Effector memory CD4-positive, alpha-beta T cell (primary cell): Measurements from ENCODE around the gene PPP1R26.
"Not testable (repeated sequence)": the region's sequence is repeated elsewhere in the genome, so short reads cannot be mapped to it uniquely, and the experiment has no call there.

ENCODE experiments used
- DNase-seq, 3 donors: peaks; one replicate each; pipeline ENCODE4 v3.0.0-alpha.2; 2020
- H3K27ac ChIP-seq: 2 replicates; pipeline ENCODE4 v1.7.0; 2013; ENCODE audit warnings: mild to moderate bottlenecking, low read length, moderate library complexity; ENCODE audit not compliant: insufficient read depth, poor library complexity, severe bottlenecking
- H3K27me3 ChIP-seq: replicated peaks from 2 replicates; pipeline ENCODE4 v1.7.0; 2013; ENCODE audit warnings: mild to moderate bottlenecking, low read length; ENCODE audit not compliant: insufficient read depth, control insufficient read depth, poor library complexity, severe bottlenecking
- H3K36me3 ChIP-seq: 2 replicates; pipeline ENCODE4 v1.7.0; 2013; ENCODE audit warnings: mild to moderate bottlenecking, low read length, moderate library complexity; ENCODE audit not compliant: control insufficient read depth, insufficient read depth
- H3K4me1 ChIP-seq: 2 replicates; pipeline ENCODE4 v1.7.0; 2013; ENCODE audit warnings: low read length, mild to moderate bottlenecking; ENCODE audit not compliant: control insufficient read depth, insufficient read depth, poor library complexity, severe bottlenecking
- H3K4me3 ChIP-seq: 2 replicates; pipeline ENCODE4 v1.7.0; 2013; ENCODE audit warnings: low read length, low read depth, mild to moderate bottlenecking; ENCODE audit not compliant: insufficient read depth, poor library complexity, severe bottlenecking
- H3K9me3 ChIP-seq: 2 replicates; pipeline ENCODE4 v1.7.0; 2013; ENCODE audit warnings: mild to moderate bottlenecking, low read length, moderate library complexity; ENCODE audit not compliant: control insufficient read depth
- total RNA-seq, 3 donors: gene quantifications; one replicate each; lab custom pipeline; 2026; lab: John Stamatoyannopoulos, UW

The PPP1R26 gene
- 1.9 to 7.7 (median 2.8) reads per million in 3 donors for total RNA-seq

- Histone ChIP-seq H3K27me3 (peaks cover 4% of the 10 kb centered on the region), H3K9me3 (no peaks in the 10 kb centered on the region), H3K4me1 (peaks cover 11% of the 10 kb centered on the region), H3K27ac (no peak within 1 kb of the TSS), H3K4me3 (peak within 1 kb of the TSS; percentile 66), H3K36me3 (no peaks in the 10 kb centered on the region)
- no peak for DNase-seq
Measured at GRCh38 chr9:135479469-135480052, at the start of gene PPP1R26. TSS of gene PPP1R26 (plus strand) at chr9:135479782. CDS start at chr9:135484511, 4,729 bp downstream.

- Histone ChIP-seq H3K36me3 (no peaks in the 10 kb centered on the region), H3K4me3 (no peak overlapping the region), H3K4me1 (no peaks in the 10 kb centered on the region), H3K27me3 (no peaks in the 10 kb centered on the region), H3K27ac (no peak overlapping the region), H3K9me3 (no peaks in the 10 kb centered on the region)
- DNase-seq: no peak
Measured at GRCh38 chr9:135437259-135437658, 42.3 kb upstream of the PPP1R26 start.

GRCh38 chr9:135437696-135438095, 41.9 kb upstream of the PPP1R26 start:
- not testable (repeated sequence) for H3K36me3 ChIP-seq, H3K27me3 ChIP-seq, H3K4me3 ChIP-seq, H3K4me1 ChIP-seq, H3K27ac ChIP-seq, DNase-seq, H3K9me3 ChIP-seq

GRCh38 chr9:135438581-135439232, 40.9 kb upstream of the PPP1R26 start:
- H3K36me3 ChIP-seq, H3K4me3 ChIP-seq, H3K27ac ChIP-seq, DNase-seq, H3K4me1 ChIP-seq, H3K27me3 ChIP-seq, H3K9me3 ChIP-seq: not testable (repeated sequence)

- not testable (repeated sequence) for H3K9me3 ChIP-seq, H3K4me1 ChIP-seq, H3K27me3 ChIP-seq, H3K36me3 ChIP-seq, DNase-seq, H3K27ac ChIP-seq, H3K4me3 ChIP-seq
Measured at GRCh38 chr9:135439514-135439913, 40.1 kb upstream of the PPP1R26 start.

GRCh38 chr9:135439916-135440315, 39.7 kb upstream of the PPP1R26 start:
- H3K9me3 ChIP-seq: no peaks in the 10 kb centered on the region

GRCh38 chr9:135440620-135441019, 39.0 kb upstream of the PPP1R26 start:
- no peak for DNase-seq
- Histone ChIP-seq H3K27me3 (no peaks in the 10 kb centered on the region), H3K4me1 (no peaks in the 10 kb centered on the region), H3K4me3 (no peak overlapping the region), H3K27ac (no peak overlapping the region), H3K9me3 (no peaks in the 10 kb centered on the region), H3K36me3 (no peaks in the 10 kb centered on the region)

More at GRCh38 chr9:135439916-135440315, 39.7 kb upstream of the PPP1R26 start:
- no peaks in the 10 kb centered on the region for H3K4me1 ChIP-seq
- DNase-seq: no peak
- no peak overlapping the region for H3K27ac ChIP-seq
- H3K27me3 ChIP-seq: no peaks in the 10 kb centered on the region
- H3K4me3 ChIP-seq: no peak overlapping the region
- H3K36me3 ChIP-seq: no peaks in the 10 kb centered on the region

GRCh38 chr9:135441105-135442071, 38.2 kb upstream of the PPP1R26 start:
- not testable (repeated sequence) for H3K36me3 ChIP-seq, H3K27me3 ChIP-seq, H3K4me3 ChIP-seq, H3K27ac ChIP-seq, H3K9me3 ChIP-seq, DNase-seq, H3K4me1 ChIP-seq

- Histone ChIP-seq H3K4me3 (no peak overlapping the region), H3K4me1 (peaks cover 2% of the 10 kb centered on the region), H3K27ac (no peak overlapping the region), H3K27me3 (no peaks in the 10 kb centered on the region), H3K36me3 (no peaks in the 10 kb centered on the region), H3K9me3 (no peaks in the 10 kb centered on the region)
- no peak for DNase-seq
Measured at GRCh38 chr9:135442075-135442474, 37.5 kb upstream of the PPP1R26 start.
